ENCODE measurements around the gene SORCS2.

Gene SORCS2

DNA sequence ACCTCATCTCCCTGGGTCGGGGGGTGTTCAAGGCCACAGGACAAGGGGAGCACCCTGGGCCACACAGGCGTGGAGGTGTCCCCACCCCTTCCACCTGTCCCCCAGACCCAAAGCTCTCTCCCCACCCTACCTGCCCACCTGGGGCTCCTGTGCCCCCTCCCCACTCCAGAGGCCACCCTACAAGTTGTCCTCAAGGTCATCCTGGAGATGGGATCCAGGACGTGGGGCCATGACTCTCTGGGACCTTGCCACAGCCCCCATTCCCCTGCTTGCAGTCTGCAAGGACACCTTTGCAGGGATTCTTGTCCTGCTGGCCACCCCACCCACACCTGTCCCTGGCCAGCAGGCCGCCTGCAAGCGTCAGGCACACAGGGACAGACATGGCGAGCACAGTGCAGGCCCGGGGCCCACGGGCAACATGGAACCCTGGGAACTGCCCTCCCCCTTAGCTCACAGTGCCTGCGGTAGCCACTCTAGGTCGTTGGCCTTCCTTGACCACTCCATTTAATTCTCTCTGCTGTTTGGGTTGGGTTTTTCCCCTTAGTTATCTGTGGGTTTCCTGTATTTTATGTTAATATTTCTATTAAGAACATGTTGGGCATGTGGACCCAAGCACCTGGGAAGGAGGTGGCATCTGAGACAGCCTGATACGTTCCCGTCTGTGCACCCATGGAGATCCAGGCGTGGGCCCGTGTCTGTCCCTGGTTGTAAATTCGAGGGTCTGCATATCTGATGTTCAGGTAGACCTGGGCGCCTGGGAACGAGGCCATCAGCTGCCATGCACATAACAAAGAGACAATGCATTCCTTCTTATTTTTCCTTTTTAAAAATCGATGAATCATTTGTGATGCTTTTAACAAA, 549.8 kb downstream of the SORCS2 start:
- Histone ChIP-seq H3K27me3 (ENCODE audit: control insufficient read depth, insufficient read depth, low read length) (no peaks in the 10 kb centered on the region), H3K36me3 (ENCODE audit: control insufficient read depth, insufficient read depth, low read length) (no peaks in the 10 kb centered on the region), H3K4me3 (ENCODE audit: low read depth, low read length) (no peak overlapping the region), H3K9ac (ENCODE audit: low read depth, low read length) (no peak overlapping the region), H3K9me3 (ENCODE audit: control insufficient read depth, insufficient read depth, low read length) (no peaks in the 10 kb centered on the region), H3K27ac (ENCODE audit: low read depth, low read length) (no peak overlapping the region), H3K4me1 (ENCODE audit: control insufficient read depth, insufficient read depth, low read length) (no peaks in the 10 kb centered on the region)

DNA sequence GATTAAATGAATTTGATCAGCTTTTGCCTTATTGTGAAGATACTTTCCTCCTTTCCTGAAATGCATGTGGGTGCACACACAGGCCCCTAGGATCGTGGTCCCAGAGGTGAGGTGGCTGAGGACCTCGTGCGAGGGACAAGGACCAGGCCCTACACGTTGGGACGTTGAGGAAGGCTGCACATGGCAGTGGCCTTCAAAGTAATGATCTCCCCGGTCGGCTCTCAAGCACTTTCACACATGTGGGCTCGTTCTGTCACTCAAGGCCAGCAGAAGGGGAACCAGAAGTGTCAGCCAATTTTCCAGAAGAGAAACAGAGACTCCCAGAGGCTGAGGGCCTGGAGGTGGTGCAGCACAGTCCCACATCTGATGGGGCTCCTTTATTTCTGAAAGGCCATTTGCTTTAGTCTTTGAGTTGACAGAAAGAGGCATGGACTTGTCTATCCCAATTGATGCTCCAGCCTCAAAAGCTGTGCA, 550.5 kb downstream of the SORCS2 start:
- H3K27ac ChIP-seq (ENCODE audit: low read depth, low read length) = no peak overlapping the region
- H3K9me3 ChIP-seq (ENCODE audit: control insufficient read depth, insufficient read depth, low read length) = no peaks in the 10 kb centered on the region
- no peaks in the 10 kb centered on the region for H3K27me3 ChIP-seq (ENCODE audit: control insufficient read depth, insufficient read depth, low read length)
- no peaks in the 10 kb centered on the region for H3K4me1 ChIP-seq (ENCODE audit: control insufficient read depth, insufficient read depth, low read length)
- no peak overlapping the region for H3K9ac ChIP-seq (ENCODE audit: low read depth, low read length)
- no peak overlapping the region for H3K4me3 ChIP-seq (ENCODE audit: low read depth, low read length)
- no peaks in the 10 kb centered on the region for H3K36me3 ChIP-seq (ENCODE audit: control insufficient read depth, insufficient read depth, low read length)

DNA sequence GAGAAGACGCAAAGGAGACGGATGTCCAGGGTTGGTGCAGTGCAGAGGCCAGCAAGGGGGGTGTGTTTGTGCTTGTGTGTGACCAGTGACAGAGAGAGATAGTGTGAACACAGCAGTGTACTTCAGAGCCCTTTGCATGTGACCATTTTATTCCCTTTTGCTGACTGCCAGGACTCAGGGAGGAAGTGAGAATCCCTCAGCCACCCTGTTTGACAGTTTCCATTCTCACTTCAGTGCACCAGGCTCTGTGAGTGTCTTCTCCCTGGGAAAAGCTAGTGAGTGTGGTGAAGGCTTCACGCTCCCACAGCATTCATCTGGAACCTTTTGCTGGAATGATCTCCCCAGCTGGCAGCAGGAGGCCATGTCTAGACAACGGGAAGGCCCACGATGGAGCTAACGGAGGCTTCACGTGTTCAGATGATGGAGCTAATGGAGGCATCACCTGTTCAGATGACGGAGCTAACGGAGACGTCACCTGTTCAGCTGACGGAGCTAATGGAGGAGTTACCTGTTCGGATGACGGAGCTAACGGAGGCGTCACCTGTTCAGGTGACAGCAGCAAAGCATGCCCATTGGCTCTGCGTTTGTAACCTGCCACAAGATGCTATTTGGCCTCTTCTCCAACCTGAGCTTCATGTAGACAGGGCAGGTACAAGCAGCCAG, 551.9 kb downstream of the SORCS2 start:
- no peaks in the 10 kb centered on the region for H3K9me3 ChIP-seq (ENCODE audit: control insufficient read depth, insufficient read depth, low read length)
- no peaks in the 10 kb centered on the region for H3K27me3 ChIP-seq (ENCODE audit: control insufficient read depth, insufficient read depth, low read length)
- H3K27ac ChIP-seq (ENCODE audit: low read depth, low read length) = no peak overlapping the region
- no peak overlapping the region for H3K9ac ChIP-seq (ENCODE audit: low read depth, low read length)
- H3K4me1 ChIP-seq (ENCODE audit: control insufficient read depth, insufficient read depth, low read length) = no peaks in the 10 kb centered on the region
- H3K36me3 ChIP-seq (ENCODE audit: control insufficient read depth, insufficient read depth, low read length) = no peaks in the 10 kb centered on the region
- no peak overlapping the region for H3K4me3 ChIP-seq (ENCODE audit: low read depth, low read length)

DNA sequence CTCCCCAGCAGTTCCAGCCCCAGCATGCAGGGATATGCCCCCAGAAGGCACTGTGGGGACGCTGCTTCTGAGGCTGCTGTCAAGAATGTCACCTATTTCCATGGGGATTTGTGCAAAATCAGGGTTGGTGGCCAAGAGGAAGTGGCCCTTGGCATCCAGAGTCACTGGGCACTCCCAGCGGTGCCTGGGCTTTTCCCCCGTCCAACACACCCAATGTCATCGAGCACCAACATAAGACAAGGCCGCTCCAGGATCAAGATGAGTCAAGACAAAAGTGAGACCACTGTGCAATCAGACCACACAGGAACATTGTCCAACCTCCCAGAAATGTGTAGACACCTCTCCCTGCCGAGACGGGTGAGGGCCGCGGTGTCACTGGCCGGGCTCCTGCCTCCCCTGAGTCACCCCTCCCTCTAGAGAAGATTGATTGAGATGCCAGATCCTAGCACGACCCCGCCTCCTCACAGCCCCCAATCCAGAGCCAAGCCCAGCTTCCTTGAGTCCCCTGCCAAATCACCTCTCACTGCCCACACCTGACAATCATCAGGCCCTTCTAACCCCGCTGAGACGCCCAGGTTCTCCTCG, 553.1 kb downstream of the SORCS2 start:
- H3K36me3 ChIP-seq (ENCODE audit: control insufficient read depth, insufficient read depth, low read length) = no peaks in the 10 kb centered on the region
- no peak overlapping the region for H3K4me3 ChIP-seq (ENCODE audit: low read depth, low read length)
- no peak overlapping the region for H3K9ac ChIP-seq (ENCODE audit: low read depth, low read length)
- H3K4me1 ChIP-seq (ENCODE audit: control insufficient read depth, insufficient read depth, low read length) = no peaks in the 10 kb centered on the region
- no peaks in the 10 kb centered on the region for H3K9me3 ChIP-seq (ENCODE audit: control insufficient read depth, insufficient read depth, low read length)
- H3K27ac ChIP-seq (ENCODE audit: low read depth, low read length) = no peak overlapping the region
- H3K27me3 ChIP-seq (ENCODE audit: control insufficient read depth, insufficient read depth, low read length) = no peaks in the 10 kb centered on the region

- H3K9ac ChIP-seq (ENCODE audit: low read depth, low read length) = no peak overlapping the region
- H3K27me3 ChIP-seq (ENCODE audit: control insufficient read depth, insufficient read depth, low read length) = no peaks in the 10 kb centered on the region
- H3K9me3 ChIP-seq (ENCODE audit: control insufficient read depth, insufficient read depth, low read length) = no peaks in the 10 kb centered on the region
- H3K4me3 ChIP-seq (ENCODE audit: low read depth, low read length) = no peak overlapping the region
- H3K27ac ChIP-seq (ENCODE audit: low read depth, low read length) = no peak overlapping the region
- H3K4me1 ChIP-seq (ENCODE audit: control insufficient read depth, insufficient read depth, low read length) = no peaks in the 10 kb centered on the region
- H3K36me3 ChIP-seq (ENCODE audit: control insufficient read depth, insufficient read depth, low read length) = no peaks in the 10 kb centered on the region
Measured at GRCh38 chr4:7746351-7747061, 554.2 kb downstream of the SORCS2 start.

DNA sequence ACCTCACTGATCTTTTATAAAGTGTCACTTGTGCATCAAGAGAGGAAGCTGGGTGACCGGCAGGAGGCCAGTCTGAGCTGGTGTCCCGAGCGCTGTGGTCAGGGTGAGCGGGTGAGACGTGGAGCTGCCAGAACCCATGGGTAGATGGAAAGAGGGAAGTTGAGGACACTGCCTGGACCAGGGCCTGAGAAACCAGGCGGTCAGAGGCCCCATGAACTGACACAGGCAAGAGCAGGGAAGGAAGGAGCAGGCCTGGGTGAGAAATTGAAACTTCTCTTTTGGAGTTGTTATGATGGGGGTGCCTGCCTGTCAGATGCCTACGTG, 554.7 kb downstream of the SORCS2 start:
- no peak overlapping the region for H3K27ac ChIP-seq (ENCODE audit: low read depth, low read length)
- H3K9me3 ChIP-seq (ENCODE audit: control insufficient read depth, insufficient read depth, low read length) = no peaks in the 10 kb centered on the region
- no peaks in the 10 kb centered on the region for H3K27me3 ChIP-seq (ENCODE audit: control insufficient read depth, insufficient read depth, low read length)
- no peak overlapping the region for H3K4me3 ChIP-seq (ENCODE audit: low read depth, low read length)
- no peak overlapping the region for H3K9ac ChIP-seq (ENCODE audit: low read depth, low read length)
- H3K4me1 ChIP-seq (ENCODE audit: control insufficient read depth, insufficient read depth, low read length) = no peaks in the 10 kb centered on the region
- H3K36me3 ChIP-seq (ENCODE audit: control insufficient read depth, insufficient read depth, low read length) = no peaks in the 10 kb centered on the region

DNA sequence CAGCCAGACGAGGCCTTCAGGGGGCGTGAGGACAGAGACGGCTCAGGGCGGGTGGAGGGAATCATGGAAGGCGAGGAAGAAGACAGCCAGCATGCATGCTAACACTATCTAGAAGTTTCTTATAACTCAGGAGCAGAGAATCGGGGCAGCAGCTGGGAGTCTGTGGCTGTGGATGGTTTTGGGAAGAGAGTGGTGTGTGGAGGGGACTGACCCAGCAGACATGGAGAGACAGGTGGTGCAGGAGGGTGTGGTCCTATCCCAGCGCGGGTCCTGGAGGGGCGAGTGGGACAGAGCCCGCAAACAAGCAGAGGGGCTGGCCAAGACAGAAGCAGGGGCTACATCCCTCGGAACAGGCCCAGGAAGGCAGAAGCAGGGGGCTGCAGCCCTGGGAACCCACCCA, 555.2 kb downstream of the SORCS2 start:
- Histone ChIP-seq H3K9ac (ENCODE audit: low read depth, low read length) (no peak overlapping the region), H3K4me3 (ENCODE audit: low read depth, low read length) (no peak overlapping the region), H3K27me3 (ENCODE audit: control insufficient read depth, insufficient read depth, low read length) (no peaks in the 10 kb centered on the region), H3K9me3 (ENCODE audit: control insufficient read depth, insufficient read depth, low read length) (no peaks in the 10 kb centered on the region), H3K4me1 (ENCODE audit: control insufficient read depth, insufficient read depth, low read length) (no peaks in the 10 kb centered on the region), H3K36me3 (ENCODE audit: control insufficient read depth, insufficient read depth, low read length) (no peaks in the 10 kb centered on the region), H3K27ac (ENCODE audit: low read depth, low read length) (no peak overlapping the region)

DNA sequence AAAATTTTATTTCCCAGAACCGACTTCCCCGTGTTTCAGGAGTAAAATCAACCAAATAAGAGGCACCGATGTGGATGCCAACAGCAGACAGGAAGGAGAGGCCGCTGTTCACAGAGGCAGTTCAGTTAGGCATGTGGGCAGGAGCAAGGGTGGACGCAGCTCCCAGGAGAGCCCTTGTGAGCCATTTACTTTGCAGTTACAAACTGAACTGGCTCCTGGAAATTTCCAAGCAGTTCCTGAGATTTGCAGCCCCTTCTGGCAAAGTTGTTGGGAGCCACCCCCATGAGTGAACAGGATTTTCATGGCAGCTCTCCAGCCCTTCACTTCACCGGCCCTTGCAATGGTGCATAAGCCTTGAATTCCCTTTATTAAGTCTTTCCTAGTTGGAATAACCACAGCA, 558.2 kb downstream of the SORCS2 start:
- Histone ChIP-seq H3K9me3 (ENCODE audit: control insufficient read depth, insufficient read depth, low read length) (no peaks in the 10 kb centered on the region), H3K4me1 (ENCODE audit: control insufficient read depth, insufficient read depth, low read length) (no peaks in the 10 kb centered on the region), H3K27me3 (ENCODE audit: control insufficient read depth, insufficient read depth, low read length) (no peaks in the 10 kb centered on the region), H3K4me3 (ENCODE audit: low read depth, low read length) (no peak overlapping the region), H3K9ac (ENCODE audit: low read depth, low read length) (no peak overlapping the region), H3K27ac (ENCODE audit: low read depth, low read length) (no peak overlapping the region), H3K36me3 (ENCODE audit: control insufficient read depth, insufficient read depth, low read length) (no peaks in the 10 kb centered on the region)

- H3K9me3 ChIP-seq (ENCODE audit: control insufficient read depth, insufficient read depth, low read length) = no peaks in the 10 kb centered on the region
- H3K4me1 ChIP-seq (ENCODE audit: control insufficient read depth, insufficient read depth, low read length) = no peaks in the 10 kb centered on the region
- H3K36me3 ChIP-seq (ENCODE audit: control insufficient read depth, insufficient read depth, low read length) = no peaks in the 10 kb centered on the region
- H3K4me3 ChIP-seq (ENCODE audit: low read depth, low read length) = no peak overlapping the region
- H3K9ac ChIP-seq (ENCODE audit: low read depth, low read length) = no peak overlapping the region
- H3K27me3 ChIP-seq (ENCODE audit: control insufficient read depth, insufficient read depth, low read length) = no peaks in the 10 kb centered on the region
- no peak overlapping the region for H3K27ac ChIP-seq (ENCODE audit: low read depth, low read length)
Measured at GRCh38 chr4:7750972-7751371, 558.6 kb downstream of the SORCS2 start.

GRCh38 chr4:7752649-7753048, 560.3 kb downstream of the SORCS2 start:
- Histone ChIP-seq H3K9ac (ENCODE audit: low read depth, low read length) (no peak overlapping the region), H3K36me3 (ENCODE audit: control insufficient read depth, insufficient read depth, low read length) (no peaks in the 10 kb centered on the region), H3K4me1 (ENCODE audit: control insufficient read depth, insufficient read depth, low read length) (no peaks in the 10 kb centered on the region), H3K27me3 (ENCODE audit: control insufficient read depth, insufficient read depth, low read length) (no peaks in the 10 kb centered on the region), H3K27ac (ENCODE audit: low read depth, low read length) (no peak overlapping the region), H3K4me3 (ENCODE audit: low read depth, low read length) (no peak overlapping the region), H3K9me3 (ENCODE audit: control insufficient read depth, insufficient read depth, low read length) (no peaks in the 10 kb centered on the region)

- H3K4me1 ChIP-seq (ENCODE audit: control insufficient read depth, insufficient read depth, low read length) = no peaks in the 10 kb centered on the region; the same call in 1 of the 2 replicates
- H3K9me3 ChIP-seq (ENCODE audit: control insufficient read depth, insufficient read depth, low read length) = no peaks in the 10 kb centered on the region
- H3K27me3 ChIP-seq (ENCODE audit: control insufficient read depth, insufficient read depth, low read length) = no peaks in the 10 kb centered on the region
- H3K36me3 ChIP-seq (ENCODE audit: control insufficient read depth, insufficient read depth, low read length) = no peaks in the 10 kb centered on the region
- no peak overlapping the region for H3K4me3 ChIP-seq (ENCODE audit: low read depth, low read length)
- no peak overlapping the region for H3K9ac ChIP-seq (ENCODE audit: low read depth, low read length)
- H3K27ac ChIP-seq (ENCODE audit: low read depth, low read length) = no peak overlapping the region
Measured at GRCh38 chr4:7753271-7753670, 560.9 kb downstream of the SORCS2 start.

All from HUES48 (cell line).